A549 treated with ZK216348 at 1 μM for 4 hours (cell line): ENCODE results near the gene PGC. TPM values are rescaled to one million over a fixed set of nuclear protein-coding genes. Genes with fewer than 3 reads are reported as not detected.

Experiments used
- total RNA-seq: library from RNA; stranded (reverse); fragments of 200-300 nt; extraction: Qiagen RNA extraction; gene quantifications from 5 replicates; pipeline ENCODE4 v1.2.3, GENCODE V29; 2022; ENCODE audit warnings: low read depth

Gene PGC
- total RNA-seq, result not detected in 5 replicates

DNA sequence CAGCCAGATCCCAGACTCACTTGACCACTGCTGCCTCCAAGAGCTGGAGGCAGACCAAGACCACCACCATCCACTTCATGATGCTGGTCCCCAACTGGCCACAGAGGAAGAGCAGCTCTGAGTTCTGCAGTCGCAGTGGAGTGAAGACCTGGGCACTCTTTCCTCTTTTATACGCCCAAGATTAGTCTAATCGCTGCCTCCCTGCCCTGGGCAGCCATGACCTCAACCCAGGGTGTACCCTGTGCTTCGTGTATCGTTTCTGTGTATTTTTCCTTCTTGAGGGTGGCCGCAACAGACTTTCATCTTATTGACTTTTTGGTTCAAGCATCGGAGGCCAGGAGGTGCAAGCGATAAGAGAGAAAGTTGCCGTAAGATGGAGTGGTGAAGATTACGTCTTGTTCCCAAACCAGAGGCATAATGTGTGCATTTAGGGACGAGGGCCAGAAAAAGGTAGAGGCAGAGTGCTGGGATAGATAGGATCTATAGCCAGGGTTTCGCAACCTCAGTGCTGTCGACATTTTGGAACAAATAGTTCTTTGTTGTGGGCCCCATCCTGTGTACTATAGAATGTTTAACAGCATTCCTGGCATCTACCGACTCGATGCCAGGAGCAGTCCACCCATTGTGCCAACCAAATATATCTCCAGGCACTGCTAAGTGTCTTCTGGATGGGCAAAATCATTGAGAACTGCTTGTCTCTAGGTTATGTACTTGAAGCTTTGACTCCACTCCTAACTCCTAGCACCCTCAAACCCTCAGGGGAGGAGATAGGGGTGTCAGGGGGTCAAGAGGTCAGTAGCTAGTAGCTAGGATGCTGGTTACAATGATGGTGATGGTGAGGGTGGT is at the start of gene PGC:
Gene PGC (minus strand): TSS at position 142 of the 846 bp plus-strand sequence. CDS start 63 bp downstream, at position 79.

DNA sequence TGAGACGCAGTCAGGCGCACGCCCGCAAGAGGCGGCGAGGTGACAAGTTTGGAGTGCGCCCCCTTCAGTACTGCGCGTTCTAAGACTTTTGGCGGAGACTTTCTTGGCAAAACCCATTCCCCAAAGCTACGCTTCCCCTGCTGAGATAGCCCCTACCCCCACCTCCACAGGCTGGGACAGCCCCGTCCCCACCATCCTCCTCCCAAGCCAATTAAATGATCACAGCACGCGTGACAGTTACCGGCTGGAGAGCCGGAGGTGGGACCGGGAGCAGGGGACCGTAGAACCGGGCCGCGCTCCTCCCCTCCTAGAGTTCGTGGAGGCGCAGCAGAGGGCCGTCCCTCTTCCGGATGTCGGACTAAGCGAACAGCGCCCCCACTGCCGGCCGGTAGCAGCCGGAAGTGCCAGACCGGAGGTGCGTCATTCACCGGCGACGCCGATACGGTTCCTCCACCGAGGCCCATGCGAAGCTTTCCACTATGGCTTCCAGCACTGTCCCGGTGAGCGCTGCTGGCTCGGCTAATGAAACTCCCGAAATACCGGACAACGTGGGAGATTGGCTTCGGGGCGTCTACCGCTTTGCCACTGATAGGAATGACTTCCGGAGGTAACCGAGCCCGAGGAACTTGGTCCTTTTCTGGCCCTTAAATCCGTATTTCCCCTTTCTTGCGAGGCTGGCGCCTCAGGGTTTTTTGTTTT is 40.2 kb upstream of the PGC start, which contains the start of gene TOMM6:
Gene TOMM6 (plus strand): TSS at position 476 of the 699 bp plus-strand sequence. CDS start 4 bp downstream, at position 480.

DNA sequence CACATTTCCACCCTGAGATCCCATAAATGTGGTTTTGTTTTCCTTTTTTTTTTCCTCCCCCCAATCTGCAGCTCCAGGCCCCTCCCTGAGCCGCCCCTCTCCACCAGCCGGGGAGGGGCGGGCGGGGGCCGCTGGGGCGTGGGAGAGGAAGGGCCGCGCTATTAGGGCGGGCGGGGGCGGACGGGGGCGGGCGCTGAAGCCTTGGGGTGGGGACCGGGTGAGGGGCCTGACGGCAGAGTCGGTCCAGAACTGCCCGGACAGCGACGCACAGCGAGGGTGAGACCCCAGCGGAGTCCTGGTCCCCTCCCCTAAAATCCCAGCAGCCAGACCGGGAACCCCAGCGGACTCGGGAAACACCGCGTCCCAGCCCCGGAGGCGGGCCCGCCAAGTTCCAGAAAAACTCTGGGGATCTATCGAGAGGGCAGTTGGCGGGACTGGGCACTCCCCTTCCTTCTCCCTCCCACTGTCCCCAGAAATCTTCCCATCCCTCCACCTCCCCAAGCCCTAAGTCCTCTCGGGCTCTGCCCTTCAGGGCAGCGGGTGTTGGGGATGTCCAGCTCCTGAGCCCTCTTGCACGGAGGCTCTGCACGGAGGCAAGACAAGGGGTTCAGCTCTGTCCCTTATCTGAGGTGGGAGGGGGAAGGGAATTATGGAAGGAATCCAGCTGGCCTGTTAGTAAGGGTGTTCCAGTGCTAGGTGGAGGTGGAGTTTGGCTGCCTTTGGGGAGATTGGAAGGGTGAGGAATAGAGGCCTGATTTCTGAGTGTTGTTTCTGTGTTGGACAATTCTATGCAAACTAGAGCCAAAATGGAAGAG is 33.6 kb upstream of the PGC start, which contains the start of gene PRICKLE4:
Gene PRICKLE4 (plus strand): TSS at position 232 of the 815 bp plus-strand sequence. CDS start 2,692 bp downstream, outside the sequence.

DNA sequence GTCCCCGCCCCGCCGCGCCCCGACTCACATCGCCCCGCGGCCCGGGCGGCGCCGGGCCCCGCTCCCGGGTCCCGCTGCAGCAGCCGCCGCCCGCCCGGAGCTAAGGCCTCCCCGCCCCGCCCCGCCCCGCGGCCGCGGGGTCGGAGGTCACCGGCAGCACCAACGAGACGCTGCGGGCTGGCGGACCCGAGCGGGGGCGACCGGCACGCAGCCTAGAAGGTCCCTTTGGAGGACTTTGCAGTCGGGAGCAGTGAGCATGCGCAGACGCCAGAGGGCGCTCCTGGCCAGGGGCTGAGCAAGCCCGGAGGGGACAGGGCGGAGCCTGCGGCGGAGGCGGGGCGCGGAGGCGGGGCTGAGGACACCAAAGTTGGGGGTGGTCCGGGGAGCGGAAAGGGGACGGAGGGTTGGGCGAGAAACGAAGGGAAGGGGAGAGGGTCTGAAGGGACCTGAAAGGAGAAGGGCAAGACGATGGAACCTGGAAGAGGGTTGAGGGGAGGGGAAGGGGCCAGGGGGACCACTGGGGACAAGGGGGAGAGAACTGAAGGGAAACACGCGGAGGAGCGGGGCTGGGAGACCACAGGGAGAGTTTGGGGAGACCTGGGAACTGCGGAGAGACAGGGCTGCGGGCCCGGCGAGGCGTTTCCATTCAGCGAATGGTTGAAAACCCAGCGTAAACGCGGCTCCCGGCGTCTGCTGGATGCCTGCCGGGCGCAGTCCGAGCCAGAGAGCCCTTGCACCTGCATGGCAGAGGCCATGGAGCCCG is 32.8 kb upstream of the PGC start, which contains the start of gene FRS3:
Gene FRS3 (minus strand): TSS at position 113 of the 763 bp plus-strand sequence. CDS start 2,913 bp downstream, outside the sequence.

DNA sequence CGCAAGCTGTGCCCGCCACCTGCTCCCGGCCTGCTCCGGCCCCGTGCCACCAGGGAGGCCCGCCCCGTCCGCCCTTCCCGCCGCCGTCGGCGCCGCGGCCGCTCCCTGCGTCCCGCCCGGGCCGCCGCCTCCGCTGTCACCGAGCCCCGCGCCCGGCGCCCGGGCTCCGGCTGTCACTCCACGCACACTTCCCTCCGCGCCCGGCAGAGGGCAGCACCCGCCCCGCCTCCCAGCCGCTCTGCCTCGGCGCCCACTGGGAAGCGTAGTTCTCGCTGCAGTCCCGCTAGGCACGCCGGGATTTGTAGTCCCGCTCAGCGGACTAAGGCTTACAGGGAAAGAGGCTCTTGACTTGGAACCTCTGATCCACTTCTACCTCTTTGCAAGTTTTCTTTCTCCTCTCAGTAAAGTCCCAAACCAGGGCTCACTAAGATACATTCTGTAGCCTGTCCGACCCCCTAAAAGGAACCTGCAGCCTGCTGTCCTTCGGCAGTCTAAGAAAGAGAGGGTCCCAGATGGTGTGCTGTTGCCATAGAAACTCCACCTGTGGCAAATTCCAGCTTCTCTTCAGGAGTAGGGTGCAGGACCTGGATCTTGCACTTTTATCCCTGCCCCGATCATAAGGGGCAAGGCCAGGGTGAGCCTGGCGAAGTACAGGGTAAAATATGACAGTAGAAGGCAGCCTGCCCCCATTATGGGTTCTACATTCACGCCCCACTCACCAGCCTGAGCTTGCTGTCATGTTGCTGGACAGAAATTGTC is 11.6 kb downstream of the PGC start, which contains the start of gene TFEB:
Gene TFEB (minus strand): TSS at position 182 of the 759 bp plus-strand sequence. CDS start 44,395 bp downstream, outside the sequence.

Other genes starting within 250 kb of the PGC start
- 12.5 to 28.7 TPM (median 24.7 TPM) in 5 replicates for gene FOXP4, start 201.0 kb downstream of the PGC start, total RNA-seq
- 0.53 to 0.86 TPM (median 0.75 TPM) in 5 replicates for gene MDFI, start 108.9 kb downstream of the PGC start, total RNA-seq
- gene TFEB, start 11.8 kb downstream of the PGC start, total RNA-seq, result 2.7 to 7.4 TPM (median 6.8 TPM) in 5 replicates
- 1.5 to 3.3 TPM (median 2.3 TPM) in 5 replicates for gene FRS3, start 32.5 kb upstream of the PGC start, total RNA-seq
- gene PRICKLE4, start 33.4 kb upstream of the PGC start, total RNA-seq, result 0.70 to 1.6 TPM (median 1.1 TPM) in 4 of 5 replicates, not detected in the other
- 266 to 344 TPM (median 296 TPM) in 5 replicates for gene TOMM6, start 40.3 kb upstream of the PGC start, total RNA-seq
- 0.74 to 1.9 TPM (median 1.2 TPM) in 5 replicates for gene USP49, start 148.0 kb upstream of the PGC start, total RNA-seq
- gene MED20, start 173.7 kb upstream of the PGC start, total RNA-seq, result 12.5 to 15.5 TPM (median 13.0 TPM) in 5 replicates
- 28.0 to 48.2 TPM (median 41.2 TPM) in 5 replicates for gene BYSL, start 174.1 kb upstream of the PGC start, total RNA-seq
- gene CCND3, start 194.4 kb upstream of the PGC start, total RNA-seq, result 109 to 184 TPM (median 176 TPM) in 5 replicates